ENCODE measurements around the gene TBR1.

- no peak for TF ChIP-seq POLR2A (IDR thresholded peaks at IDR 0.05)
- no peak for TF ChIP-seq CTCF (IDR thresholded peaks at IDR 0.05)
These were observed 13.8 kb upstream of the TBR1 start for GRCh38 chr2:161402297-161402696.
